H1 (cell line): ENCODE data around the gene PPP1R12B. TPM values are rescaled to one million over a fixed set of nuclear protein-coding genes. Genes with fewer than 3 reads are reported as not detected.
A peak's percentile ranks its signal among the peaks of the same experiment; 100 is the strongest.

Experiments used
- BCL11A ChIP-seq, 2 experiments: IDR thresholded peaks; one replicate each; pipeline ENCODE4 v1.6.1; 2011; ENCODE audit warnings: low read depth in 2 of 2, low read length in 2 of 2, mild to moderate bottlenecking in 2 of 2
- CBX5 ChIP-seq: fragments of 300-800, 300-1000 bp; sonication (generic); IDR thresholded peaks from 2 replicates; pipeline ENCODE4 v1.7.1; 2016; ENCODE audit warnings: antibody characterized with exemption, low read length, low read depth
- CEBPB ChIP-seq: IDR thresholded peaks from 2 replicates; pipeline ENCODE4 v1.6.1; 2012; ENCODE audit warnings: low read depth, low read length
- CTCF ChIP-seq, 3 experiments: IDR thresholded peaks; 1 replicate in 2 of 3; 2 replicates in 1 of 3; pipeline versions ENCODE4 v1.5.1 to v1.6.1; 2011; ENCODE audit warnings: low read length in 3 of 3, mild to moderate bottlenecking in 3 of 3, inconsistent platforms in 2 of 3, low read depth in 1 of 3, moderate library complexity in 1 of 3; ENCODE audit not compliant: insufficient read depth in 1 of 3; ENCODE audit errors: control extremely low read depth in 1 of 3
- E2F6 ChIP-seq: IDR thresholded peaks from 2 replicates; pipeline ENCODE4 v1.6.1; 2012; ENCODE audit warnings: inconsistent platforms
- EP300 ChIP-seq, 2 experiments: IDR thresholded peaks; 1 replicate in 1 of 2; 2 replicates in 1 of 2; pipeline ENCODE4 v1.6.1; 2011 to 2012; ENCODE audit warnings: low read depth in 2 of 2, low read length in 2 of 2, mild to moderate bottlenecking in 2 of 2, borderline replicate concordance in 1 of 2, inconsistent platforms in 1 of 2, moderate library complexity in 1 of 2
- EZH2 ChIP-seq: fragments of 200-600 bp; sonication (generic); IDR thresholded peaks from 2 replicates; pipeline ENCODE4 v1.7.1; 2012; ENCODE audit warnings: low read depth, mild to moderate bottlenecking, moderate library complexity, low read length, inconsistent platforms; ENCODE audit not compliant: severe bottlenecking
- HDAC6 ChIP-seq: IDR thresholded peaks from one replicate; pipeline ENCODE4 v1.7.1; 2012; ENCODE audit warnings: low read depth, mild to moderate bottlenecking, inconsistent platforms, low read length, moderate library complexity
- KDM5A ChIP-seq: fragments of 200-600 bp; IDR thresholded peaks from 2 replicates; pipeline ENCODE4 v1.7.1; 2012; ENCODE audit warnings: mild to moderate bottlenecking, low read length, inconsistent platforms, mixed read lengths
- PHF8 ChIP-seq: fragments of 200-600 bp; sonication (generic); conservative IDR thresholded peaks from 2 replicates; pipeline ENCODE4 v1.7.1; 2012; ENCODE audit warnings: low read depth, mild to moderate bottlenecking, inconsistent platforms, low read length, moderate library complexity
- RBBP5 ChIP-seq: IDR thresholded peaks from 2 replicates; pipeline ENCODE4 v1.7.1; 2012; ENCODE audit warnings: low read depth, mild to moderate bottlenecking, inconsistent platforms, low read length, moderate library complexity, borderline replicate concordance
- TCF12 ChIP-seq: IDR thresholded peaks from 2 replicates; pipeline ENCODE4 v1.6.1; 2011; ENCODE audit warnings: low read depth, mild to moderate bottlenecking, low read length
- ZNF274 ChIP-seq: IDR thresholded peaks from 2 replicates; pipeline ENCODE4 v1.7.0; 2012; ENCODE audit warnings: low read length, borderline replicate concordance; ENCODE audit errors: extremely low read depth
- polyA plus RNA-seq, 7 experiments: library from polyadenylated mRNA; depleted of rRNA in 3 of 7; stranded (reverse) in 5 of 7; unstranded in 2 of 7; fragments of >200 nt in 5 of 7; fragments of 200-250 nt in 2 of 7; gene quantifications; 1 replicate in 5 of 7; 2 replicates in 1 of 7; 4 replicates in 1 of 7; pipeline versions ENCODE4 v1.2.1 to v1.2.3, GENCODE V29; 2011 to 2013; ENCODE audit warnings: missing spikeins in 2 of 7, mixed read lengths in 2 of 7
- total RNA-seq: library from RNA; stranded (reverse); fragmentation: NEBNext Ultra II Directional; extraction: Animal tissue kit (Norgen Biotek cat#: 25700); gene quantifications from 2 replicates; pipeline ENCODE4 v1.2.1, GENCODE V29; 2021

PPP1R12B gene
- total and polyA plus RNA-seq, 2 of the 8 experiments (the other 6 are each of a cell fraction or from before 2014, with no cell fraction given) = 7.9 to 18.7 TPM

GRCh38 chr1:202348509-202349205 is at the start of gene PPP1R12B (continued):
- TF ChIP-seq RBBP5 (peak; percentile 93), PHF8 (peak; percentile 67; the same call in 1 of the 2 replicates), TCF12 (0 out of 2 replicates have a peak, but pooled peaks have one; percentile 18), HDAC6 (no peak), E2F6 (peak; percentile 75), KDM5A (no peak), EP300 (IDR thresholded peaks at IDR 0.05; ENCODE audit: borderline replicate concordance in 1 of 2, low read depth in 2 of 2, low read length in 2 of 2) (no peak; a peak in 1 of 3 replicates), CEBPB (no peak), CBX5 (no peak), CTCF (IDR thresholded peaks at IDR 0.05; ENCODE audit: control extremely low read depth in 1 of 3, insufficient read depth in 1 of 3, low read depth in 1 of 3, low read length in 3 of 3) (no peak), EZH2 (no peak), BCL11A (IDR thresholded peaks at IDR 0.05; ENCODE audit: low read depth in 2 of 2, low read length in 2 of 2) (no peak), ZNF274 (no peak)
- TF ChIP-seq, all 59 proteins: peak for 22
